Gastrocnemius medialis (tissue), 4 donors: ENCODE data around the gene DEPP1. TPM values are rescaled to one million over a fixed set of nuclear protein-coding genes. Genes with fewer than 3 reads are reported as not detected.

ENCODE experiments used
- ATAC-seq, 2 donors: fragments of 150-250 bp; one replicate each; pipeline ENCODE4 v1.9.1; 2016
- DNase-seq, 2 donors: peaks; one replicate each; pipeline ENCODE4 v3.0.0-alpha.2; 2019
- H3K27ac ChIP-seq, 4 donors: fragments of 200-600 bp; sonication (generic); 1 replicate in 1 of 4; 2 replicates in 3 of 4; pipeline ENCODE4 v1.5.1; 2016 to 2018; ENCODE audit warnings: mild to moderate bottlenecking in 2 of 4, moderate library complexity in 1 of 4
- H3K27me3 ChIP-seq, 3 donors: fragments of 200-600 bp; sonication (generic) in 2 of 3; 1 replicate in 1 of 3; 2 replicates in 2 of 3; pipeline versions ENCODE4 v1.5.1 to v1.6.0; 2016 to 2019; ENCODE audit warnings: mild to moderate bottlenecking in 1 of 3, moderate library complexity in 1 of 3
- H3K36me3 ChIP-seq, 2 donors: fragments of 200-600 bp; sonication (generic) in 1 of 2; one replicate each; pipeline ENCODE4 v1.5.1; 2017 to 2018
- H3K4me1 ChIP-seq, 2 donors: fragments of 200-600 bp; sonication (generic) in 1 of 2; one replicate each; pipeline ENCODE4 v1.5.1; 2016 to 2017; ENCODE audit warnings: mild to moderate bottlenecking in 2 of 2
- H3K4me3 ChIP-seq, 4 donors: fragments of 200-600 bp; sonication (generic) in 3 of 4; 1 replicate in 1 of 4; 2 replicates in 3 of 4; pipeline ENCODE4 v1.5.1; 2016 to 2019; ENCODE audit warnings: mild to moderate bottlenecking in 2 of 4
- H3K9me3 ChIP-seq, 3 donors: fragments of 200-600 bp; sonication (generic) in 2 of 3; 1 replicate in 1 of 3; 2 replicates in 2 of 3; pipeline ENCODE4 v1.5.1; 2016 to 2019
- POLR2A ChIP-seq, 2 donors: fragments of 450-650 bp; IDR thresholded peaks; one replicate each; pipeline ENCODE4 v1.6.1; 2017; ENCODE audit warnings: antibody characterized with exemption in 2 of 2, mild to moderate bottlenecking in 2 of 2, moderate library complexity in 2 of 2
- in situ Hi-C, 4 donors: fragments of 200-750 bp; cut with MboI; loops; one replicate each; pipeline versions ENCODE4 v1.15.0 to v1.8.0; 2017; ENCODE audit warnings: low sequenced_read_pairs in 4 of 4
- intact Hi-C: fragments of 100-400 bp; cut with DNase I; formaldehyde crosslinking; loops from one replicate; pipeline ENCODE4 v1.15.1; 2023; ENCODE audit warnings: low total_unique reads
- total RNA-seq, 4 donors: library from RNA; depleted of rRNA; stranded (reverse); fragments of >200 nt; gene quantifications; one replicate each; pipeline versions ENCODE4 v1.1.0 to v1.2.3, GENCODE V29; 2016
- TF ChIP-seq, protein P1 (sequence below), 5 experiments: fragments of 450-650 bp in 3 of 5; fragments of 200-600 bp in 2 of 5; sonication (generic) in 2 of 5; IDR thresholded peaks in 4 of 5; conservative IDR thresholded peaks in 1 of 5; 1 replicate in 4 of 5; 2 replicates in 1 of 5; pipeline ENCODE4 v1.5.1; 2016 to 2019; ENCODE audit warnings: antibody characterized with exemption in 5 of 5, mild to moderate bottlenecking in 3 of 5, moderate library complexity in 3 of 5

Gene DEPP1
- total RNA-seq, 4 donors from 2014 or later: 83.4 to 331 (median 120) TPM

DNA sequence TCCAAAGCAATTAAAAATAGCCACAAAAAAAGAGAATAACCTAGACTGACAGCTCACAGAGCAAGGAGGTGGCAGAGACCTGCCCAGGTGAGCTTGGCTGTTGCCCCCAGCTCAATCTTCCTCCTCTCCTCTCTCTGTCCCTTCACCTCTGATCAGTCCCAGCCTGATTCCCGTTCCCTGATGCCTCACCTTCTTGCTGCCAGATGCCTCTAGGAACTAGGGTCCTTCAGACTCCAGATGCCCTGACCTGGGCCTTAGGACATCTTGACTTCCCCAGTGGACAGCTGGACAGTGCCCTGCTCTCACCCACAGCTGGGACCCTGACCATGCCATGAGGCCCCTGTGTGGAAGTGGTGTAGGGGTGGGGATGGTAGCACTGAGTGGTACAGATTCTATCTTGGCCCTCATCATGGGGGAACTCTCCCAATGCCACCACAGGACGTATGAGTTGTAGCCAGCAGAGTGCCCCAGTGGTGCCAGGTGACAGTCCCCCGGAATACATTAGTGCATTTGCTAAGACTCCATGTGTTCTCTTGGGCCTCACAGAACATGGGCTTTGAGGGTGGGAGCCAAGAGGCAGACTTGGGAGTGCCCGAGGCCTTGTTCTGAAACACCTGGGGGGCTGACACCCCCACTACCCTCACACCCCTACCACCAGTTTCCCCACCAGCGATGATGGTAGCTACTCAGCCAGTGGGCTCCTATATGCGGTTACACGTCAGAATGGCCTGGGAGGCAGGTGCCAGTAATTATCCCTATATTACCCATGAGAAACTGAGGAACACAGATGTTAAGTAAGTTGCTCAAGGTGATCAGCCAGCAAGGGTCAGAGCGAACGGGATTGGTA lies 2.0 kb downstream of the DEPP1 start:
- DNase-seq: no peak
- no peak for ATAC-seq
- in situ Hi-C loops (loop anchor here in 3 of 4 donors (5.0 to 25.0 kb wide), 3 partner anchors 44 to 1564 kb away; partner anchors contain the start of gene HNRNPF (in 2 of the 3)), intact Hi-C loops (loop anchor here (5.0 to 10.0 kb wide), 2 partner anchors 102 to 1569 kb away; partner anchors contain the start of gene HNRNPF)
- no peaks in the 10 kb centered on the region for H3K9me3 ChIP-seq
- peaks cover 0 to 14% of the 10 kb centered on the region in 2 donors for H3K36me3 ChIP-seq
- H3K27me3 ChIP-seq: no peaks in the 10 kb centered on the region
- peaks cover 64 to 65% of the 10 kb centered on the region in 2 donors for H3K4me1 ChIP-seq
- no peak for TF ChIP-seq POLR2A (IDR thresholded peaks at IDR 0.05)
- TF ChIP-seq, protein P1, sequence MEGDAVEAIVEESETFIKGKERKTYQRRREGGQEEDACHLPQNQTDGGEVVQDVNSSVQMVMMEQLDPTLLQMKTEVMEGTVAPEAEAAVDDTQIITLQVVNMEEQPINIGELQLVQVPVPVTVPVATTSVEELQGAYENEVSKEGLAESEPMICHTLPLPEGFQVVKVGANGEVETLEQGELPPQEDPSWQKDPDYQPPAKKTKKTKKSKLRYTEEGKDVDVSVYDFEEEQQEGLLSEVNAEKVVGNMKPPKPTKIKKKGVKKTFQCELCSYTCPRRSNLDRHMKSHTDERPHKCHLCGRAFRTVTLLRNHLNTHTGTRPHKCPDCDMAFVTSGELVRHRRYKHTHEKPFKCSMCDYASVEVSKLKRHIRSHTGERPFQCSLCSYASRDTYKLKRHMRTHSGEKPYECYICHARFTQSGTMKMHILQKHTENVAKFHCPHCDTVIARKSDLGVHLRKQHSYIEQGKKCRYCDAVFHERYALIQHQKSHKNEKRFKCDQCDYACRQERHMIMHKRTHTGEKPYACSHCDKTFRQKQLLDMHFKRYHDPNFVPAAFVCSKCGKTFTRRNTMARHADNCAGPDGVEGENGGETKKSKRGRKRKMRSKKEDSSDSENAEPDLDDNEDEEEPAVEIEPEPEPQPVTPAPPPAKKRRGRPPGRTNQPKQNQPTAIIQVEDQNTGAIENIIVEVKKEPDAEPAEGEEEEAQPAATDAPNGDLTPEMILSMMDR (IDR thresholded peaks at IDR 0.05 in 4 of 5, conservative IDR thresholded peaks at IDR 0.05 in 1 of 5): no peak
- H3K4me3 ChIP-seq: peak overlapping the region; percentile 65 to 83 (median 80)
- H3K27ac ChIP-seq: peak overlapping the region; percentile 84 to 94 (median 90)

DNA sequence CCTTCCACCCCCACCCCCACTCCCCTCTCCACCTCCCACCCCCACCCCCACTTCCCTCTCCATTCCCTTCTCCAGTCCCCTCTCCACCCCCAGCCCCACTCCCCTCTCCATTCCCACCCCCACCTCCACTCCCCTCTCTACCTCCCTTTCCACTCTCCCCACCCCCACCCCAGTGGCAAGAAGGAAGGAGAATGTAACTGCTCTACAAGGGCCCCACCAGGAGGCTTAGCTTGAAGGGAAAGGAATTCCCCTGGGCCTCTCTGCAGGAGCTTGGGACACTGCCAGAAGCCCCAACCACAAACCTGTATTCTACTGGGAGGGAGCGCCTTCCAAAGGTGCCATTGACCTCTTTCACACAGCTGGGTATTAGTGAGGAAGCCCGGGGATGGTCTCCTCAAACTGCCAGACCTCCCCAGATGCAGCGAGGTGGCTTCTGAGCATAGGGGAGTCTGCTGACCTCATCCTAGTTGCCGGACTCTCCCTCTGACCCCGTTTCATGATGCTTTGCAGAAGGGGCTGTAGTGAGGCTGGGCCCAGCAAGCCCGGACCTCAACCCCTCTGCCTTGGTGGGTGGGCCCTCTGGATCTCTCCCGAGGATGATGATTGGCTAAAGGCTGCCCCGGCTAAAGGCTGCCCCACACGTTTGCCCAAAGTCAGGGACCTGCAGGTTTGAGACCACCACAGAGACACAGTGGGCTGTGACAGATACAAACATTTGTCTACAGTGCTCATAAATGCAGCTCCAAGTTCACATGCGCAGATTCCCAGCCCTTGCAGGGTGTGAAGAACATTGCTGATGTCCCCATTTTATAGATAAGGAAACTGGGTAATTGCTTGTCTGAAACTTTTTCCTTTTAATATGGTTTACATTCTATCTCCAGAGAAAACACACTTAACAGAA lies 2.9 kb downstream of the DEPP1 start:
- Histone ChIP-seq H3K4me1 (peaks cover 55 to 56% of the 10 kb centered on the region in 2 donors), H3K27ac (peak overlapping the region; percentile 84 to 94 (median 90)), H3K4me3 (peak overlapping the region; percentile 65 to 83 (median 80)), H3K27me3 (no peaks in the 10 kb centered on the region), H3K36me3 (peaks cover 0 to 14% of the 10 kb centered on the region in 2 donors), H3K9me3 (no peaks in the 10 kb centered on the region)
- in situ Hi-C loops (loop anchor here in 3 of 4 donors (5.0 to 25.0 kb wide), 3 partner anchors 43 to 1563 kb away; partner anchors contain the start of gene HNRNPF (in 2 of the 3)), intact Hi-C loops (loop anchor here (1.0 to 10.0 kb wide), 3 partner anchors 43 to 1568 kb away; partner anchors contain the start of gene HNRNPF)
- ATAC-seq: no peak
- peak in 1 of 2 donors; percentile 51 for DNase-seq
- peak in 1 of 2 donors; percentile 10 for TF ChIP-seq POLR2A (IDR thresholded peaks at IDR 0.05)
- TF ChIP-seq, protein P1 (IDR thresholded peaks at IDR 0.05 in 4 of 5, conservative IDR thresholded peaks at IDR 0.05 in 1 of 5): no peak

DNA sequence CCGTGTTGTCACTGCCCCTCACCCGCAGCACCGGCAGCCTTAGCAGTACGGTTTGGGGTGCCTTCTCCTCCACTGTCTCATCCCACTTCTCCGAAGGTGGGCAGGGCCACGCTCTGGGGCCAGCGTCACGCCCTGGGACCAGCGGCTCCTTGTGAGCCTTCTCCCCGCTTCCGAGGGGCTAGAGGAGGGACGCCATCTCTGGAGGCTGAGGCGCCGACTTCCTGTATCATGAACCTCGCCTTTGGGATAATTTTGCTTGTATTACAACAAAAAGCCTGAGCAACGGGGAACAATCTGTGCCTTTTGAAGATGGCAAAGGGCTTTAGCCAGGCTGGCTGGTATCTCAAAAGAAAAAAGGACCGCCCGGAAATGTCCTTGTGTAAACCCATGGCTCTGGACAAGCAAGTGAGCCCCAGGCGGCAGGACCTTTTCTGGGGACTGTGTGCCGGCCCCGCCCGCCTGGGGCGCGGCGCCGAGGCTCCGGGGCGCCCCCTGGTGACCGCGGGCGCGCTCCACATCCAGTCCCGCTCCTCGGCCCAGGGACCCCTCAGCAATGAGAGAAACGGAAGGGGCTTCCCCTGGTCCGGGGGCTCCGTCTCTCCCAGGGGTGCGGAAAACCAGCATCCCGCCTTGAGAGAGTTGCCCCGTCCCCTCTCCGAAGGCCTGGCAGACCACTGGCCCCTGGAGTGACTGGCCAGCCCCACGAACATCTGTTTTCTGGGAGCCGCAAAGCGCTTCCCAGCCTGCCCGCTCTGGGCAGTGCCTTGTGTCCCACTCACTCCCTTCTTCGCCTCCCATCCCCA lies 3.8 kb downstream of the DEPP1 start:
- Histone ChIP-seq H3K27me3 (no peaks in the 10 kb centered on the region), H3K27ac (peak overlapping the region; percentile 84 to 94 (median 90)), H3K4me1 (peaks cover 50 to 54% of the 10 kb centered on the region in 2 donors), H3K9me3 (no peaks in the 10 kb centered on the region), H3K36me3 (peaks cover 0 to 14% of the 10 kb centered on the region in 2 donors), H3K4me3 (peak overlapping the region; percentile 46 to 81 (median 66))
- in situ Hi-C loops (loop anchor here in 3 of 4 donors (5.0 to 25.0 kb wide), 3 partner anchors 43 to 1563 kb away; partner anchors contain the start of gene HNRNPF (in 2 of the 3)), intact Hi-C loops (loop anchor here (1.0 to 10.0 kb wide), 3 partner anchors 43 to 1568 kb away; partner anchors contain the start of gene HNRNPF)
- DNase-seq: peak; percentile 64 to 78
- TF ChIP-seq POLR2A (IDR thresholded peaks at IDR 0.05): peak in 1 of 2 donors; percentile 10
- TF ChIP-seq, protein P1 (IDR thresholded peaks at IDR 0.05 in 4 of 5, conservative IDR thresholded peaks at IDR 0.05 in 1 of 5): peak; percentile 83 to 99 (median 98)
- ATAC-seq: peak; percentile 49 to 55
